Measurements from ENCODE around the gene USP17L17.
"Not testable (repeated sequence)": the region's sequence is repeated elsewhere in the genome, so short reads cannot be mapped to it uniquely, and the experiment has no call there.

Gene USP17L17

GRCh38 chr4:9243579-9243978 lies at the start of gene USP17L17:
USP17L17 (plus strand) TSS chr4:9243879; CDS start chr4:9243879, 0 bp downstream.
- DNase-seq, result not testable (repeated sequence)

DNA sequence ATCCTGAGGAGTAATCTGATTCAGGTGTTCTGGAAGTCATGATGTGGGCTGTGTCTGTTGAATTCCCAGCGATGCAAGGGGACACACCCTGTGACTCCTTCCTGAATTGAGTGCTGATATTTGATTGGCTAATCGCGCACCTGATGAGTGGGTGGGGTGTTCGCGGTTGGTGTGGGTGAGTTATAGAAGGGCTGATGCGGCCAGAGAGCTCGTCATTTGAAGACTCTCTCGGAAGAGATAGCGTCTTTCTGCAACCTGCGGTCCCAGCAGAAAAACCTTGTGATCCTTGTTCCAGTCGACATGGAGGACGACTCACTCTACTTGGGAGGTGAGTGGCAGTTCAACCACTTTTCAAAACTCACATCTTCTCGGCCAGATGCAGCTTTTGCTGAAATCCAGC lies 33.3 kb upstream of the USP17L17 start, which contains the start of gene USP17L10:
USP17L10 (plus strand) TSS at position 301 of the 400 bp plus-strand sequence; CDS start at position 301, 0 bp downstream.
- not testable (repeated sequence) for DNase-seq

- DNase-seq, result not testable (repeated sequence)
Measured at GRCh38 chr4:9214701-9215100, 29.0 kb upstream of the USP17L17 start.

DNA sequence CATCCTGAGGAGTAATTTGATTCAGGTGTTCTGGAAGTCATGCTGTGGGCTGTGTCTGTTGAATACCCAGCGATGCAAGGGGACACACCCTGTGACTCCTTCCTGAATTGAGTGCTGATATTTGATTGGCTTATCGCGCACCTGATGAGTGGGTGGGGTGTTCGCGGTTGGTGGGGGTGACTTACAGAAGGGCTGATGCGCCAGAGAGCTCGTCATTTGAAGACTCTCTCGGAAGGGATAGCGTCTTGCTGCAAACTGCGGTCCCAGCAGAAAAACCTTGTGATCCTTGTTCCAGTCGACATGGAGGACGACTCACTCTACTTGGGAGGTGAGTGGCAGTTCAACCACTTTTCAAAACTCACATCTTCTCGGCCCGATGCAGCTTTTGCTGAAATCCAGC lies 28.6 kb upstream of the USP17L17 start, which contains the start of gene USP17L11:
USP17L11 (plus strand) TSS at position 301 of the 400 bp plus-strand sequence; CDS start at position 301, 0 bp downstream.
- not testable (repeated sequence) for DNase-seq

DNA sequence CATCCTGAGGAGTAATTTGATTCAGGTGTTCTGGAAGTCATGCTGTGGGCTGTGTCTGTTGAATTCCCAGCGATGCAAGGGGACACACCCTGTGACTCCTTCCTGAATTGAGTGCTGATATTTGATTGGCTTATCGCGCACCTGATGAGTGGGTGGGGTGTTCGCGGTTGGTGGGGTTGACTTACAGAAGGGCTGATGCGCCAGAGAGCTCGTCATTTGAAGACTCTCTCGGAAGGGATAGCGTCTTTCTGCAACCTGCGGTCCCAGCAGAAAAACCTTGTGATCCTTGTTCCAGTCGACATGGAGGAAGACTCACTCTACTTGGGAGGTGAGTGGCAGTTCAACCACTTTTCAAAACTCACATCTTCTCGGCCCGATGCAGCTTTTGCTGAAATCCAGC lies 23.8 kb upstream of the USP17L17 start, which contains the start of gene USP17L12:
USP17L12 (plus strand) TSS at position 301 of the 400 bp plus-strand sequence; CDS start at position 301, 0 bp downstream.
- not testable (repeated sequence) for DNase-seq

- DNase-seq, result not testable (repeated sequence)
Measured at GRCh38 chr4:9224596-9224995, 19.1 kb upstream of the USP17L17 start, which contains the start of gene USP17L13. USP17L13 (plus strand) TSS chr4:9224896; CDS start chr4:9224896, 0 bp downstream.

DNA sequence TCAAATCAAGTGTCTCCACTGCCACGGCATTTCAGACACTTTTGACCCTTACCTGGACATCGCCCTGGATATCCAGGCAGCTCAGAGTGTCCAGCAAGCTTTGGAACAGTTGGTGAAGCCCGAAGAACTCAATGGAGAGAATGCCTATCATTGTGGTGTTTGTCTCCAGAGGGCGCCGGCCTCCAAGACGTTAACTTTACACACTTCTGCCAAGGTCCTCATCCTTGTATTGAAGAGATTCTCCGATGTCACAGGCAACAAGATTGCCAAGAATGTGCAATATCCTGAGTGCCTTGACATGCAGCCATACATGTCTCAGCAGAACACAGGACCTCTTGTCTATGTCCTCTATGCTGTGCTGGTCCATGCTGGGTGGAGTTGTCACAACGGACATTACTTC lies 13.4 kb upstream of the USP17L17 start:
- not testable (repeated sequence) for DNase-seq

DNA sequence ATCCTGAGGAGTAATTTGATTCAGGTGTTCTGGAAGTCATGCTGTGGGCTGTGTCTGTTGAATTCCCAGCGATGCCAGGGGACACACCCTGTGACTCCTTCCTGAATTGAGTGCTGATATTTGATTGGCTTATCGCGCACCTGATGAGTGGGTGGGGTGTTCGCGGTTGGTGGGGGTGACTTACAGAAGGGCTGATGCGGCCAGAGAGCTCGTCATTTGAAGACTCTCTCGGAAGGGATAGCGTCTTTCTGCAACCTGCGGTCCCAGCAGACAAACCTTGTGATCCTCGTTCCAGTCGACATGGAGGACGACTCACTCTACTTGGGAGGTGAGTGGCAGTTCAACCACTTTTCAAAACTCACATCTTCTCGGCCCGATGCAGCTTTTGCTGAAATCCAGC lies 9.6 kb upstream of the USP17L17 start, which contains the start of gene USP17L15:
USP17L15 (plus strand) TSS at position 301 of the 400 bp plus-strand sequence; CDS start at position 301, 0 bp downstream.
- DNase-seq, result not testable (repeated sequence)

DNA sequence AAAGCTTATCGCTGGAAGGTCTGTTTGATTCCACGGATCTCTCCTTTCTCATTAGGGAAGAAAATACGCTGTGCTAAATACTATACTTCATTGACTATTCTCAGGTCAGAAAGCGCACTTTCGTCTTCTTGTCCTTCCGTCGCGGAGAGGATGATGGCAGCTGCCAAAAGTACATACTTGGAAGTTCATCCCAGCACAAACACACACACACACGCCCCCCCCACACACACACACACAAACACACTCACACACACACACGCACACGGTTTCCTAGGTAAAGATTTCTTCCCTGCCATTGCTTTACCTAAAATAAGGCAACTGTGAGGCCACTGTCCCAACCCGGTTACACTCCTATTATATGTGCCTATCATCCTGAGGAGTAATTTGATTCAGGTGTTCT lies 5.2 kb upstream of the USP17L17 start:
- not testable (repeated sequence) for DNase-seq

GRCh38 chr4:9247953-9248680 lies 4.4 kb downstream of the USP17L17 start, which contains the start of gene USP17L18:
USP17L18 (plus strand) TSS chr4:9248630; CDS start chr4:9248630, 0 bp downstream.
- peak; percentile 0 for DNase-seq

GRCh38 chr4:9253078-9253477 lies 9.4 kb downstream of the USP17L17 start, which contains the start of gene USP17L19:
USP17L19 (plus strand) TSS chr4:9253378; CDS start chr4:9253378, 0 bp downstream.
- DNase-seq, result not testable (repeated sequence)

DNA sequence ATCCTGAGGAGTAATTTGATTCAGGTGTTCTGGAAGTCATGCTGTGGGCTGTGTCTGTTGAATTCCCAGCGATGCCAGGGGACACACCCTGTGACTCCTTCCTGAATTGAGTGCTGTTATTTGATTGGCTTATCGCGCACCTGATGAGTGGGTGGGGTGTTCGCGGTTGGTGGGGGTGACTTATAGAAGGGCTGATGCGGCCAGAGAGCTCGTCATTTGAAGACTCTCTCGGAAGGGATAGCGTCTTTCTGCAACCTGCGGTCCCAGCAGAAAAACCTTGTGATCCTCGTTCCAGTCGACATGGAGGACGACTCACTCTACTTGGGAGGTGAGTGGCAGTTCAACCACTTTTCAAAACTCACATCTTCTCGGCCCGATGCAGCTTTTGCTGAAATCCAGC lies 14.1 kb downstream of the USP17L17 start, which contains the start of gene USP17L20:
USP17L20 (plus strand) TSS at position 301 of the 400 bp plus-strand sequence; CDS start at position 301, 0 bp downstream.
- not testable (repeated sequence) for DNase-seq

DNA sequence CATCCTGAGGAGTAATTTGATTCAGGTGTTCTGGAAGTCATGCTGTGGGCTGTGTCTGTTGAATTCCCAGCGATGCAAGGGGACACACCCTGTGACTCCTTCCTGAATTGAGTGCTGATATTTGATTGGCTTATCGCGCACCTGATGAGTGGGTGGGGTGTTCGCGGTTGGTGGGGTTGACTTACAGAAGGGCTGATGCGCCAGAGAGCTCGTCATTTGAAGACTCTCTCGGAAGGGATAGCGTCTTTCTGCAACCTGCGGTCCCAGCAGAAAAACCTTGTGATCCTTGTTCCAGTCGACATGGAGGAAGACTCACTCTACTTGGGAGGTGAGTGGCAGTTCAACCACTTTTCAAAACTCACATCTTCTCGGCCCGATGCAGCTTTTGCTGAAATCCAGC lies 18.9 kb downstream of the USP17L17 start, which contains the start of gene USP17L21:
USP17L21 (plus strand) TSS at position 301 of the 400 bp plus-strand sequence; CDS start at position 301, 0 bp downstream.
- DNase-seq, result not testable (repeated sequence)

DNA sequence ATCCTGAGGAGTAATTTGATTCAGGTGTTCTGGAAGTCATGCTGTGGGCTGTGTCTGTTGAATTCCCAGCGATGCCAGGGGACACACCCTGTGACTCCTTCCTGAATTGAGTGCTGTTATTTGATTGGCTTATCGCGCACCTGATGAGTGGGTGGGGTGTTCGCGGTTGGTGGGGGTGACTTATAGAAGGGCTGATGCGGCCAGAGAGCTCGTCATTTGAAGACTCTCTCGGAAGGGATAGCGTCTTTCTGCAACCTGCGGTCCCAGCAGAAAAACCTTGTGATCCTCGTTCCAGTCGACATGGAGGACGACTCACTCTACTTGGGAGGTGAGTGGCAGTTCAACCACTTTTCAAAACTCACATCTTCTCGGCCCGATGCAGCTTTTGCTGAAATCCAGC lies 23.6 kb downstream of the USP17L17 start, which contains the start of gene USP17L22:
USP17L22 (plus strand) TSS at position 301 of the 400 bp plus-strand sequence; CDS start at position 301, 0 bp downstream.
- not testable (repeated sequence) for DNase-seq

GRCh38 chr4:9271719-9272118 lies 28.0 kb downstream of the USP17L17 start:
- DNase-seq, result not testable (repeated sequence)

Measured in hematopoietic multipotent progenitor cell treated with erythropoietin and hydrocortisone succinate and interleukin-3 and kit ligand, for 4 days (in vitro differentiated cells).